ENCODE results near the gene HPRT1.
A peak's percentile ranks its signal among the peaks of the same experiment; 100 is the strongest.

The HPRT1 gene

GRCh38 chrX:134478374-134478773, 18.4 kb downstream of the HPRT1 start:
- DNase-seq: no peak

- no peak for DNase-seq
Observed at GRCh38 chrX:134480061-134480460, 20.1 kb downstream of the HPRT1 start.

GRCh38 chrX:134481339-134481738, 21.4 kb downstream of the HPRT1 start:
- no peak for DNase-seq

GRCh38 chrX:134482371-134482770, 22.4 kb downstream of the HPRT1 start:
- no peak for DNase-seq

- peak; percentile 74 for DNase-seq
Observed at GRCh38 chrX:134484039-134484438, 24.1 kb downstream of the HPRT1 start.

- DNase-seq: no peak
Observed at GRCh38 chrX:134501941-134502340, 42.0 kb downstream of the HPRT1 start.

- DNase-seq: no peak
Observed at GRCh38 chrX:134502686-134503085, 42.7 kb downstream of the HPRT1 start.

GRCh38 chrX:134512566-134512965, 52.6 kb downstream of the HPRT1 start:
- no peak for DNase-seq

- DNase-seq: no peak
Observed at GRCh38 chrX:134513091-134513490, 53.1 kb downstream of the HPRT1 start.

GRCh38 chrX:134520860-134521390, 61.0 kb downstream of the HPRT1 start:
- DNase-seq: peak; percentile 59

- DNase-seq: no peak
Observed at GRCh38 chrX:134524181-134524580, 64.2 kb downstream of the HPRT1 start.

GRCh38 chrX:134525086-134525792, 65.3 kb downstream of the HPRT1 start:
- no peak for DNase-seq

- DNase-seq: no peak
Observed at GRCh38 chrX:134526399-134526798, 66.4 kb downstream of the HPRT1 start.

- DNase-seq: no peak
Observed at GRCh38 chrX:134528960-134529359, 69.0 kb downstream of the HPRT1 start.

- DNase-seq: no peak
Observed at GRCh38 chrX:134529481-134529880, 69.5 kb downstream of the HPRT1 start.

- no peak for DNase-seq
Observed at GRCh38 chrX:134530845-134531244, 70.9 kb downstream of the HPRT1 start.

GRCh38 chrX:134533352-134533751, 73.4 kb downstream of the HPRT1 start:
- DNase-seq: no peak

GRCh38 chrX:134533952-134534351, 74.0 kb downstream of the HPRT1 start:
- DNase-seq: no peak

GRCh38 chrX:134537179-134537955, 77.4 kb downstream of the HPRT1 start:
- no peak for DNase-seq

- peak; percentile 26 for DNase-seq
Observed at GRCh38 chrX:134538316-134538715, 78.4 kb downstream of the HPRT1 start.

- no peak for DNase-seq
Observed at GRCh38 chrX:134541906-134542305, 81.9 kb downstream of the HPRT1 start.

GRCh38 chrX:134542485-134542884, 82.5 kb downstream of the HPRT1 start:
- no peak for DNase-seq

- DNase-seq: no peak
Observed at GRCh38 chrX:134543288-134543687, 83.3 kb downstream of the HPRT1 start.

GRCh38 chrX:134544135-134544512, 84.2 kb downstream of the HPRT1 start:
- peak; percentile 26 for DNase-seq

Data from eye (tissue), 1 donor.